AG09309 (cell line): Measurements from ENCODE around the gene INSYN2B.
"Not testable (repeated sequence)": the region's sequence is repeated elsewhere in the genome, so short reads cannot be mapped to it uniquely, and the experiment has no call there.

ENCODE experiments used
- DNase-seq: peaks from one replicate; pipeline ENCODE4 v3.0.0-alpha.2; 2010; ENCODE audit warnings: low read depth
- H3K4me3 ChIP-seq: 2 replicates; pipeline ENCODE4 v1.5.1; 2011; ENCODE audit warnings: mild to moderate bottlenecking, low read depth, low read length, moderate library complexity; ENCODE audit not compliant: control insufficient read depth
- TF ChIP-seq, protein P1 (sequence below): IDR thresholded peaks from 2 replicates; pipeline ENCODE4 v1.5.1; 2011; ENCODE audit warnings: mild to moderate bottlenecking, low read depth, low read length, inconsistent platforms; ENCODE audit not compliant: insufficient read depth, control insufficient read depth; ENCODE audit errors: missing control alignments

The INSYN2B gene

DNA sequence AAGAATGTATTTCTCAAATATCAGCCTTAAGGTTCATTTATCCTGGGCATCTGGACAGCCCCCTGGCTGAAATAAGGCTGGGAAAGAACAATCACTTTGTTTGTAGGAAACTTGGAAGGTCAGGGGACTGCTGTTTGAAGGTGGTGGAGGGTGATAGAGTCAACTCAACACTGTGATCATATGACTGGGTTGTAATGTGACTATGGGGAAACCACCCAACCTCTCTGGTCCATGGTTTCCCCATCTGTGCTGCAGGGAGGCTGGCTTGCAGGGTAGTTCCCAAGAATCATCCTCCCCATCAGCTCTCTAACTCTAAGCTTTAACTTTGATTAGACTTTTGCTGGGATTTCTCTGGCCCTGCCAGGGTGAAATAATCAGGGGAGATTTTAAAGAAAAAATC lies 10.0 kb downstream of the INSYN2B start:
- TF ChIP-seq, protein P1, sequence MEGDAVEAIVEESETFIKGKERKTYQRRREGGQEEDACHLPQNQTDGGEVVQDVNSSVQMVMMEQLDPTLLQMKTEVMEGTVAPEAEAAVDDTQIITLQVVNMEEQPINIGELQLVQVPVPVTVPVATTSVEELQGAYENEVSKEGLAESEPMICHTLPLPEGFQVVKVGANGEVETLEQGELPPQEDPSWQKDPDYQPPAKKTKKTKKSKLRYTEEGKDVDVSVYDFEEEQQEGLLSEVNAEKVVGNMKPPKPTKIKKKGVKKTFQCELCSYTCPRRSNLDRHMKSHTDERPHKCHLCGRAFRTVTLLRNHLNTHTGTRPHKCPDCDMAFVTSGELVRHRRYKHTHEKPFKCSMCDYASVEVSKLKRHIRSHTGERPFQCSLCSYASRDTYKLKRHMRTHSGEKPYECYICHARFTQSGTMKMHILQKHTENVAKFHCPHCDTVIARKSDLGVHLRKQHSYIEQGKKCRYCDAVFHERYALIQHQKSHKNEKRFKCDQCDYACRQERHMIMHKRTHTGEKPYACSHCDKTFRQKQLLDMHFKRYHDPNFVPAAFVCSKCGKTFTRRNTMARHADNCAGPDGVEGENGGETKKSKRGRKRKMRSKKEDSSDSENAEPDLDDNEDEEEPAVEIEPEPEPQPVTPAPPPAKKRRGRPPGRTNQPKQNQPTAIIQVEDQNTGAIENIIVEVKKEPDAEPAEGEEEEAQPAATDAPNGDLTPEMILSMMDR, result no peak
- H3K4me3 ChIP-seq, result no peak overlapping the region
- DNase-seq, result no peak

DNA sequence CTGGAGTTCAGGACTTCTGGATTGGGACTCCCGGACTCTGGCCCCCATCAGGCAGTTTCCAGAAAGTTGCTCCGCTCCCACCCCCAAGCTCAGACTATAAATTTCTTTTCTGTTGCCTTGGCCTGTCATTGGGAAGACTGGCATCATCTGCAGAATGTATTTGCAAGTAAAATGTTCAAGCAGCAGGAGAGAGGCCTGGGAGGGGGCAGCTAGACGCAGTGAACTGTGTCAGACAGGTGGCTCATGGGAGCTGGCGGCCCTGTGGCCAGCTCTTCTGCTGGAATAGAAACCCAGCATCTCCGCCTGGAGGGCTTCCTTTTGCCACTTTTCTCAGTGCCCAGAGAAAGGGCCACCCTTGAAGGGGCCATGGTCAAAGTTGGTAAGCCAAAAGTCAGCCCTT lies 16.0 kb downstream of the INSYN2B start:
- no peak overlapping the region for H3K4me3 ChIP-seq
- TF ChIP-seq, protein P1, result no peak
- no peak for DNase-seq

DNA sequence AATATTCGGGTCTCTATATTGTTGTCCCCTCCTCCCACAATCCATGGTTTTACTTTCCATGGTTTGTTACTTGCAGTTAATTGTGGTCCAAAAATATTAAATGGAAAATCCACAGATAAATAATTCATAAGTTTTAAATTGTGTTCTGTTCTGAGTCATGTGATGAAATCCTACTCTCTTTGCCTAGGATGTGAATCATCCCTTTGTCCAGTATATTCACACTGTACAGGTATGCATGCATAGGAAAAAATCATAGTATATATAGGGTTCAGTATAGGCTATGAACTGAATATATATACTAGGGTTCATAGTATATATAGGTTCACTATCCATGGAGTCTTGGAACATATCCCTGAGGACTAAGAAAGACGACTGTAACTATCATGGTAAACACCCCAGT lies 19.6 kb downstream of the INSYN2B start:
- TF ChIP-seq, protein P1, result no peak
- no peak for DNase-seq
- no peak overlapping the region for H3K4me3 ChIP-seq

DNA sequence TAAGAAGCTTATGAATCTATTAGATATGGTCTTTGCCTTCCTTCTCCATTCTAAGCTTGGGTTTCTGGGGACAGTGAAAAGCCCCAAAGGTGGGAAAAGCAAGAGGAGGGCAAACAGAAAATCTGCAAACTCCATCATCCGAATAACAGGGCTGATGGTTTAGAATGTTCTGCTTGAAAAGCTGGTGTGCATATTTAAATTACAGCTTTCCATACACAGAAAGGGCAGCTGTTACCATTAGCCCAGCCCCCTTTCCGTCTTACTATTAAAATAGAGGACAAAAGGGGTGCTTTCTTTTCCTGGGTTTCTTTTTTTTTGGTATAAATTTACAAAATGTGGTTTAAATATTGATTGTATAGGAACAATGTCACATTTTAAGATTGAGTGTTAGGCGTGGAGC lies 22.0 kb downstream of the INSYN2B start:
- no peak for DNase-seq
- TF ChIP-seq, protein P1, result no peak

DNA sequence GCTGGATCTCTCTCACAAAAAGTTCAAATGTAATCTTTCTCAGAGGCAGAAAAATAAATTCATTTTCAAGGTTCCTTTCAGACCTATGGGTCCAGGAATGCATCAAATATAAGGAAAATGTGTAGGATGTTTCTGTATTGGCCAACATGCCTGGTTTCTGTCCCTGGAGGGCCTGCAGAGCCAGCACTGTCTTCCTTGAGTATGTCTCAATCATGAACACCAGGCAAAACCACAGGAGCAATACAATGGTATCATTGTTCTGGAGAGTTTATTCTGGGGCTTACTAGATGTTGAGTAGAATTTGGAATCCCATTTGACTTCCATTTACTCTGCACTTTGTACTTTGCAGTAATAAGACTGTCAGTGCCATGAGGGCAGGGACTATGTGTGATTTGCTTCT lies 23.5 kb downstream of the INSYN2B start:
- TF ChIP-seq, protein P1, result no peak
- no peak for DNase-seq
- no peak overlapping the region for H3K4me3 ChIP-seq

More for the DNA sequence above, 22.0 kb downstream of the INSYN2B start:
- H3K4me3 ChIP-seq, result no peak overlapping the region

DNA sequence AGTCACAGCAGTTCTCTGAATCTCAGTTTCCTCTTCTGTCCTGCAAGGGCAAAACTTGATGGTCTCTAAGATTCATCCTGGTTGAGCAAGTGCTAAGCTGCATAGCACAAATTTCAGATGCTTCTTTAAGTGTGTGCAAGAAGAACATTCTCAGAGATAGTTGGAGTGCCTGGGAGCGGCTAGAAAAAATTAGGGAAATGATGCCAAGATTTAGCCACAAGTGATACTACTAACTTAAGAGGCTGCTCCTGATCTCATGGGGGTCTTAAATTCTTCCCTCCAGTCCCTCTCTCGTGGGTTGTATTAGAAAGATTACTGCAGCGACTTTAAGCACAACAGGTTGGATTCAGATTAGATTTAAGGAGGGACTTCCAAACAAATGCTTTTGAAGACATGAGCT lies 24.2 kb downstream of the INSYN2B start:
- no peak for DNase-seq
- no peak overlapping the region for H3K4me3 ChIP-seq
- TF ChIP-seq, protein P1, result no peak

DNA sequence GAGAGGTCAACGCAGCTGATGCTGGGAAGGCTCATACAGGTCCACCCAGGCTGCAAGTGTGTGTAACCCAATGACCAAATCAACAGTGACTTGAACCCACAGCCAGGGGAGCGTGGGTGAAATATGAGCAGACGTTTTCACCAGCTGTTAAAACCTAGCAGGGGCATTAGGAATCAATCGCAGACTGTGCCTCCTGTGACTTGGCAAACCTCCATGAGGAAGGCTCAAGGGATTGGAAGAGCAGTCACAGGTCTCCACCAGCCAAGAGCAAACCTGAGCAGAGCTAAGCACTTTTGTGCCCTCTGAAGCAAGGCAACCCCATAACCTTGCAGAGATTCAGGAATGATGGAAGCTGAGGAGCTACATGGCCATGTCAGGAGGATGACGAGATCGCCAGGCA lies 25.5 kb downstream of the INSYN2B start:
- TF ChIP-seq, protein P1, result no peak
- DNase-seq, result no peak
- H3K4me3 ChIP-seq, result no peak overlapping the region

DNA sequence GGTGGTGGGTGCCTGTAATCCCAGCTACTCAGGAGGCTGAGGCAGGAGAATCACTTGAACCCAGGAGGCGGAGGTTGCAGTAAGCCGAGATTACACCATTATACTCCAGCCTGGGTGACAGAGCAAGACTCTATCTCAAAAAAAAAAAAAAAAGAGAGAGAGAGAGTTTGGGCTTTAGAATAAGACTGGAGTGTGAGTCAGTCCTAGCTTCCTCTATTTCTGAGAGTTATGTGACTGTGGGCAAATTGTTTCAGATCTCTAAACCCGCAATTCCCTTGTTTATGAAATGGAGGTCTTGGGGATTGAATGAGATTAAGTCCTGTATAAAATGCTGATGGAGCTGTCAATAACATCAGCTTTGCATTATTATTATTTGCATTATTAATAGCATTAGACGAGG lies 27.1 kb downstream of the INSYN2B start:
- not testable (repeated sequence) for H3K4me3 ChIP-seq, DNase-seq
